Measurements from ENCODE around the gene TMPRSS4. TPM values are rescaled to one million over a fixed set of nuclear protein-coding genes. Genes with fewer than 3 reads are reported as not detected.

TMPRSS4 gene
- polyA plus RNA-seq, 3 donors: 21.8 to 34.3 (median 30.3) TPM

DNA sequence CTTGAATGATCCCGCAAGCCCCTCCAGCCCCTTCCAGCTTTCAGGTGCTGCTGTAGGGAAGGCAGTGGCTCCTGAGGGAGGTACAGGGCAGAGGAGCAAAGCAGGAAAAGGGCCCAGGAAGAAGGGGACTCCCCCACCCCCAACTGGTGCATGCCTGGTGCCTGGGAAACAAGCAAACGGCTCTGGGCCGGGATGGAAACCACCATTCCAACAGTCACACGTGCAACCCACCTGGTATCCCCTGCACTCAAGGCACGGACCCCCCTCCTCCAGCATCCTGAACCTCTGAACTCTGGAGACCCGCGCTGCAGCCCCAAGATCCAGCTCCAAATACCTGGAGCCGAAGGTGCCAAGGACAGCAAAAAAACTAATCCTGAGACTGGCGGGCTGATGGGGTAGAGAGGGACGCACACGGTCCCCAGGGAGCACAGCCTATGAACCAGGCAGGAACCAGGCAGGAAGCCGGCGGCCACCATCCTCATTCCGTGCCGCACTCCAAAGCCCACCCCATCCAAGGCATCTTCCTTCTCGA lies 75.2 kb downstream of the TMPRSS4 start:
- no peak for DNase-seq

DNA sequence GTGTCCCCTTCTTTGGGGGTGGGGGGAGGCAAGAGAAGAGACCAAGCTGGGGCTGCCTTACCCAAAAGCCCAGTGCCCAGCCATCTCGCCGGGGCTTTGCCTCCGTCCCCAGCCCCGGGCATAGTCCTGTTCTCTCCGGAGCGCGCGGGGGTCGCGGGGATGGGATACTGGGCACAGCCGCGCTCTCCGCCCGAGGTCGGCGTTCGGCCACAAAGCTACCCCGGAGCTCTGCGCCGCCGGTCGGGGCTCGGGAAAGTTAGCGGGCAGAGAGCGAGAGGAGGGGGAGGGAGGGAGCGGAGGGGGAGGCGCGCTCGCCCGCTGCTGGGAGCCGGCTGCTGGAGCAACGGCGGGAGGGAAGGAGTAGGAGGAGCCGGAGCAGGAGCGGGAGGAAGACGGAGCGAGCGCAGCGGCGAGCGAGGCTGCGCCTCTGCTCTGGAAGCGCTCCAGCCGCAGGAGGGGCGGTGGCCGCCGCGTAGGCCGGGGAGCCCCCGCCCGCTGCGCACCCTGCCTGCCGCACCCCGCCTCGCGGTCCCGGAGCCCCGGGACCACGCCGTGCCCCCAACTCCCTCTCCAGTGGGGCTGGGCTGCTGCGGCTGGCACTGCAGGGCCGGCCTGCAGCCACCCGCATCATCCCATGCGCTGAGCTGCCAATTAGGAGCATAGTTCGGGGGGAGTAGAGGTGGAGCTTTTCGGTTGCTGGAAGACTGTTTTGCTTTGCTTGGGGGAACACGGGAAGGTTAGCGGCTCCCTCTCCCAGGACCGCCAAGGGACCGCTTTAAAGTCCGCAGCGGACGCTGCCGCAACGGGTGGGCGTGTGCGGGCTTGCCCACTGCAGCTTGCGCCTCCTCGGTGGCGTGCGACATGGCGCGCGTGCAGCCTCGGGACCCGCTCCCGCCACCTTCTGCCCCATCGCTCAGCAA lies 75.9 kb downstream of the TMPRSS4 start, which contains the start of gene SCN4B:
Gene SCN4B, minus strand, starts transcription at position 272 of the 920 bp plus-strand sequence. Its CDS starts 150 bp downstream, at position 122.
- DNase-seq: peak; percentile 80

DNA sequence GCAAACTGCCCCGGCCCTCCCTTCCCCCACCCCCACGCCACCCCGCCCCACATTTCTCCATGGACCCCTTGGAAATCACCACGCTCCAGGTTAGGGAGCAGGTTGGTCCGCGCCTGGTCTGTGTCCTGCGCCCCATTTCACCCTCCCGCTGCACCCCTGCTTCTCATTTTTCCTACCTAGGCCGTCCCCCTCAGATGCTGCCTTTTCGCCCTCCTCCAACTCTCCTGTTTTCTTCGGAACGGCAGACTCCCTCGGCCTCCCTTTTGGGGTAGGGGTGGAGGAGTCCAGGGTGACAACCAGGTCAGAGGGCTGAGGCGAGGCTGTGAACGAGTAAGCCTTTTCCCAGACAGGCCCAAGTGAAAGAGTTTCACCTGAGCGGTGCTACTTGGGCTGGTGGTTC lies 76.6 kb downstream of the TMPRSS4 start:
- no peak for DNase-seq

DNA sequence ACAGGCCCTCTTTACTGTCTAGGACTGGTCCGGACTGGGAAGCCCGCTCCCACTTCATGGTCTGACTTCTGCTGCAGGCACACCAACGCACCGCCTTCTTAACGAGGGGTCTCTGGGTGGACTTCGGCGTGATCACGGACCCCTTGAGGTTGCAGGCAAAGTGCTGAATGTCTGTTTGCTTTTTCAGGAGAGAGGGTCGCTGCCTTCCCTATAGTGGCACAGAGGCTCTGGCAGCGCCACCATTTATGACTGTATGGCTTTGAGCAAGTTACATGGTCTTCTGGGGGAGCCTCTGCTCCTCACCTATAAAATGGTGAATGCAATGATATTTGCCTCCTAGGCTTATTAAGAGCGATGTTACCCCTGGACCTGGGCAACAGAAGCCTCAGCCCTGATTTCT lies 77.1 kb downstream of the TMPRSS4 start:
- DNase-seq: no peak

DNA sequence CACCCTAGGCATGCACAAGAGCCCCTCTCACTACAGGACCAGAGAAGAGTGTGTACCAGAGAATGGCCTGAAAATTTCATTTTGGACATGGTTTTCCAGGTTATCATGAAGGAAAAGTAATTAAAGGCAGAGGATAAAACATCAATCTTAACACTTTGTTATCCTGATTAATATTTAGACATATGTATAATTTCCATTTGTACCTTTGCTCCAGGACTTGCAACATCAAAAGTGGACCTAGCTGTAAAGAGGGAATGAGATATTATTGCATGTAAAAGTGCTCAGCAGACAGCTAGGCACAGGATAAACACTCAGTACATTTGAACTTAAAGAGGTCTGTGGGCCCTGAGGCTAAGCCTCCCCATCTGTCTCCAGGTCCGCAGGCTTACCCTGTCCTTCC lies 77.8 kb downstream of the TMPRSS4 start:
- no peak for DNase-seq

DNA sequence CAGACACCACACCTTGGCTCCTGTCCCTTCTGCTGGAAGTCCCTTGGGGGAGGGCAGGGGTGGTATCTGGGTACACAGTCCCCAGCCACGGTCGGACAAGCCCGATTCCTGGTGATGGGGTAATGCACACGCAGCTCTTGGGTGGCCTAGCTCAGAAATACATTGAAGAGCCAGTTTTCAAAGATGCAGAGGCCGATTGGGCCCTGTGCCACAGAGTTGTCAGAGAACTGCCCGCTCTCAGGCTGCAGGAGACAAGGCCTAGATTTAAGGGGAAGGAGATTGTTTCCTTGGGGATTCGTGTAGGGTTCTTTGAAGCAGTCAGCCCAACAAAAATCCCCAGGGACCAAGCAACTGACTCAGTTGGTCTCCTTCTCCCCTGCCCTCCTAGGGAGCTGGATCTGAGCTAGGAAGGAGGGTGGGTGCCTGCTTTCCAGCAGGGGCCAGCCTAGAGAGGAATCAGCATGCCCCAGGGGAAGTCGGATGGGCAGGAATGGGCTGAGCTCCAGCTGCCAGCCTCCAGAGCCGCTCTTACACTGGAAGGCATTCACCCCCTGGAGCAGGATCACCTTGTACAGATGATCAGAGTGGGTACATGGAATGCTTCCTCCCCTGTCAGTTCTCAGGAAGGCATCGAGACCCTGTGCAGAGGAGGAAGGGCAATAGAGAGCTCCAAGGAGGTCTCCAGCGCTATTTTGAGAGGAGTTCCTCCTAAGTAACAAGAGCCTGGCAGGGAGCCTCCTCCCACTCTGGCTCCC lies 79.1 kb downstream of the TMPRSS4 start:
- DNase-seq: no peak

DNA sequence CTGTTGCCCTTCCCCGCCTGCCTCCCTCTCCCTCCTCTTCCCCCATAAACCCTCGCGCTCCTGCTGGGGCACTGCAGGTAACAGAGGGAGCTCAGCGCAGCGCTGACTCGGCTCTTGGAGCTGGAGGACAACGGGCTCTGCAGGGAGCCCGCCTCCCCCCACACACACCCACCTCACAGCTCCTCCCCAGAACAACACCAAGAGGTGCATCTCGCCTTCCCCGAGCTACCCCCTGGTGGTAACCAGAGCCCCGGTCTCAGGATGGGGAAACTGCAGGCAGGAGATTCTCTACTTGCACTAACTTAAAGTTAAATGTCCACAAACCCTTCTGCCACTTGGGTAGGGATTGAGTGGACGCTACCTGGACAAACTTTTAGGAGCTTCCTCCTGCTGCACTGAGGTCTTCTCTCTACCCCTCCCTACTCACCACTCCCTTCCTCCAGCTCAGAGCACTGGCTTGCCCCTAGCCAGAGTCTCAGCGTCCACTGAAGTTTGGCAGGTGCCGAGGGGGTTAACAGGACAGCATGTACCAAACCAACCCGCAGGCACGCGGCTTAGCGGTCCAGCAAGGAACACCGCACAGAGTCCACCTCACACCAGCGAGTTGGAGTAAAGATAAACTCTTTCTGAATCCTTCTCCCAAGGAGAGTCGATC lies 79.8 kb downstream of the TMPRSS4 start:
- DNase-seq: no peak

DNA sequence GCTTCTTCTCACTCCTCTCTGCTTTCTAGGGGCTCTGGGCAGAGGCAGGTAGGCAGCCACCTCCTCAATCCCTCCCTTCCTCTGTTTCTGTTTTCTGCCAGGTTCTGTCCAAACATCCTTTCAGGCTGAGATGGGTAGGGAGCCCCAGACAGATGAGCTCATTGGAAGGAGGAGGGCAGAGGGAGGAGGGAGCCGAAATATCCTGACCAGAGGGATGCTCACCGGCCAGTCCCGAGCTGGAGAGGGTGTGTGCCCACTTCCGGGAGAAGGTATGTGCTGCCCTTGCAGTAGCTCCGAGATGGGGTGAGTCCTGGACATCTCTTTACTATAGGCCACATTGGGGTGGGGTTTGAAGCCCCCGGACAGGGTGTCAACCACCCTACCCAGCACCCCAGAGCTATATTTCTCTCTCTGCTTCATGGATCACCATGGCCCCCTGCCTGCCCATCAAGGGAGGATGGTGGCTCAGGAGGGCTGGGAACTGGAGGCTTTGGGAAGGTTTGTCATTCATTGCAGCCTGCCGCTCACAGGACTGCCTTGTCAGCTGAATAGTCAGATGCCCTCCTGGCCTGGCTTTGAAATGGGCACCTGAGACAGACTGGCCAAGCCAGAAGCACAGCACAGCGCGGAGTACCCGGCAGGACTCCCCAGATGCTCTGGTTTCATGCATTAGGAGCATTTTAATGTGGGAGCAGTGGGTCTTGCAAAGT lies 80.5 kb downstream of the TMPRSS4 start:
- no peak for DNase-seq

DNA sequence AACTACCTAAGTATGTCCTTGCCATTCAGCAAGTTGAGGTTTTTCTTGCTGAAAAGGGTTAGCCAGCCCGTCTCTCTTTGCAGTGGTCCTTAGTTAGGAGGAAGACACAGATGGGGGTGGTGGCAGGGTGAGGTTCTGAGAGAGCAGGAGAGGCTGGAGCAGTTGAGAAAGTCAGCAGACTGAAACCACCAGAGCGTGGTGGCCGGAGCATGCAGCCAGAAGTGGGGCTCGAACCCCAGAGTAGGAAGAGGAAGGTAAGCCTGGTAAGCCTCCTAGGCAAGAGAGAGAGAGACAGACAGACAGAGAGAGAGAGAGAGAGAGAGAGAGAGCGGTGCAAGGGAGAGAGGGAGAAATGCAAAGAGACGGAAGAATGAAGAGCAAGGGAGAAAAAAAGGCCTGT lies 84.9 kb downstream of the TMPRSS4 start:
- DNase-seq: no peak

DNA sequence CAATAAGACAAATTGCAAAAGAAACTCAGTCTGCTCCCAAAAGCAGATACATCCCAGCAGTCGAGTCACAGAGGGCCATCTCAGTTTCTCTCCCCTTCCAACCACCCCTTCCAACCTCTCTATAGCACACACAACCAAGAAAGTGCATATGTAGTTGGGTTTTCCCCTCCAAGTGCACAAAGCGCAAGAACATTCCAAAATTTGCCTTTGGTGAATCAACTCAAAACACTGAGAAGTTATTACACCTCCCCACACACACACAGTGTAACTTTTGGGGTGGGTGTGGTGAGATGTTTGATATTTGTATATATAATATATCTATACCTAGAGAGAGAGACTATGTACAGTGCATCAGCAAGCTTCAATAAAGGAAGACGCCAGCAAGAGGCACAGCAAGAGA lies 86.0 kb downstream of the TMPRSS4 start:
- DNase-seq: no peak

DNA sequence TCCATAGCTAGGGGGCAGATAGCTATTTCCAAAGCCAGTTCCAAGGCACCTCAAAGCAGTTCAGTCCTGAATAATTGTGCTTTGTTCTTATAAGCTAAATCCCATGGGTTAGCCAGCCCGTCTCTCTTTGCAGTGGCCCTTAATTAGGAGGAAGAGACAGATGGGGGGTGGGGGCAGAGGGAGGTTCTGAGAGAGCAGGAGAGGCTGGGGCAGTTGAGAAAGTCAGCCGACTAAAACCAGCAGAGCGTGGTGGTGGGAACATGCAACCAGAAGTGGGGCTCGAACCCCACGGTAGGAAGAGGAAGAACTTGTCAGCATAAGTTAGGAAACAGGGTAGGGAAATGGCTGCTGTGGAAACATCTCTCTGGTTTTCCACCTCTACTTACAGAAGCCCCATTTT lies 86.6 kb downstream of the TMPRSS4 start:
- DNase-seq: no peak

DNA sequence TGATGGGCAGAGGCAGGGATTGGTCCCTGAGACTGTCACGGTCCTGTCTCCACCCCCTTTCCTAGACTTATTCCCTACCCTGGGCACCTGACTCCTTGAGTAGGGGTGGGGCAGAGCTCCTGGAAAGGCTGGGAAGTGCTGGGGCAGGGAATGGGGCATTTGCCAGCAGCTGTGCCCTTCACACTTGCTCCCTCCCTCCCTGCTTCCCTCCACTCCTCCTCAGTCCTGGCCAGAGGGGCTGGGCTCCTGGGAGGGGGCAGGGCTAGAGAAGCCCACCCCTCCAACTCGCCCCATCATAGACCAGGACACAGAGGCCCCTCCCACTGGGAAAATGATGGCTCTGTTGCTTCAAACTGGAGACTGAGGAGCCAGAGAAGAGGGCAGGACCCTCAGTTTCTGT lies 88.0 kb downstream of the TMPRSS4 start:
- DNase-seq: no peak

DNA sequence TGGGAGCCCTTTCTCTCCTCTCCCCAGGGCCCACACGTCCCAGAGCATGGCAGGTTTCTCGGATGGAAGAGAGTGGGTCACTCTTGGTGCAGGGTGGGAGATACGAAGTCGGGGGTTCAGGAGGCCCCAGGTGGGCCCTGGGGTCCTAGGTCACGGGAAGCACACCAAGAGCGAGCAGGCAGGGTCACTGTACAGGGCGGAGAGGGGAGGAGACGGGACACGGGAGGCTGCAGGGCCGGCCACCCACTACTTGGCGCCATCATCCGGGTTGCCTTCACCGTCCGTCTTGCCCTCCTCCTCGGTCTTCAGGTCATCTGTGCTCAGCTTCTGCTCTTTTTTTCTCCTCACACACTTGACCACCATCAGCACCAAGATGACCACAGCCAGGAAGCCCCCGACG lies 89.8 kb downstream of the TMPRSS4 start:
- no peak for DNase-seq

DNA sequence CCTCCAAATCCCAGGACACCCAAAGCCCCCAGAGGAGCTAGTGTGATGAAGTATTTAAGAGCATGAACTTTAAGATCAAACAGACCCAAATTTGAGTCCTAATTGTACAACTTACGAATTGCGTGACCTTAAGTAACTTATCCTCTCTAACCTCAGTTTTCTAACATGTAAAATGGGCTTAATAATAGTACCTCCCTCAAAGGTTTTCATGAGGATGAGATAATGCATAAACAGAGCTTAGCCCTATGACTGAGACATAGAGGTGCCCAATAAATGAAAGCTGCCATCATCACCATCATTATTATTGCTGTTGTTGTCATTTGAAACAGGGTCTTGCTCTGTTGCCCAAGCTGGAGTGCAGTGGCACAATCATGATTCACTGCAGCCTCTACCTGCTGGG lies 90.4 kb downstream of the TMPRSS4 start:
- DNase-seq: no peak

DNA sequence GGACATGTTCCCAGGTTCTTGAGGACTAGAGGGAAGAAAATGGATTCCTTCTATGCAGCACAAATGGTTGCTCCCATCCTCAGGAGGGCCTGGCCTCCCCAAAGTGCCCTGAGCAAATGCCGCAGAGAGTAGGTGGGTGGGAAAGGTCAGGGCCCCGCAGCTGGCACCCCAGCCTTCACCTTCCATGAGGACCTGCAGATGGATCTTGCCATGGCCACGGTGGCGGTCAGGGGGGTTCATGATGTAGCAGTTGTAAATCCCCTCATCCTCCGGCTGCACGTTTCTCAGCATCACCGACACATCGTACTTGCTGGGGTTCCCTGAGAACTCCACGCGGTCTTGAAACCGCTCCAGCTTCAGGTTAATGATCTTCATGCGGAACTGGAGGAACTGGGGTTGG lies 91.0 kb downstream of the TMPRSS4 start:
- DNase-seq: no peak

DNA sequence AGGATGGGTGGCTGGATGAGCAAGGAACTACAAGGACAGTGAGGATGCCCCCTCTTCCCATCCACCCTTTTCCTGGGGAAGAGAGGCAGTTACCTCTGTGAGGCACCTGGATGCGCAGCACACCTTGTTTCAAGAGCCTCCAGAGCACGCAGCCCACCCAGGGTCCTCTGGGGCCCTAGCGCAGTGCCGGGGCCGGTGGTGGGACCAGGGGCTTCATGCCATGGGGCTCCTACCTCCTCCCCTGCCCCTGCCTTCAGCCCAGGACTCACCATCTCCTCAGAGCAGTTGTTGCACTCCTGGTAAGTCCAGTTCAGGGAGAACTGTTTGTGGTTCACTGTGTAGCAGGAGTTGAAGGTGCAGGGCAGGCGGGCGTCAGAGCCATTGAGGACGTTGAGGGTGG lies 91.4 kb downstream of the TMPRSS4 start:
- no peak for DNase-seq

DNA sequence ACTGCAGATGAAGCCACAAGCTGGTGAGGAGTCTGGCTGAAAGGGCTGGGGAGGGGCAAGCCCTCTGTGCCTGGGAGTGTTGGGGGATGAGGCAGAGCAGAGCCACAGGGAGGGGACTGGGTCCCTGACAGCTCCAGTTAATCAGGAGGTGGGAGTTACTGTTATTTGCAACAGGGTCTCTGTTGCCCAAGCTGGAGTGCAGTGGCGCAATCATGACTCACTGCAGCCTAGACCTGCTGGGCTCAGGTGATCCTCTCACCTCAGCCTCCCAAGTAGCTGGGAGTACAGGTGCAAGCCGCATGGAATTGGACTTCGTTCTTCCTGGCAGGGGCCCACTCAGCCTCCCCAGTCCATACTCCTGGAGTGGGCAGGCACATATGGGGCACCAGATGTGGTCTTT lies 91.9 kb downstream of the TMPRSS4 start:
- no peak for DNase-seq

DNA sequence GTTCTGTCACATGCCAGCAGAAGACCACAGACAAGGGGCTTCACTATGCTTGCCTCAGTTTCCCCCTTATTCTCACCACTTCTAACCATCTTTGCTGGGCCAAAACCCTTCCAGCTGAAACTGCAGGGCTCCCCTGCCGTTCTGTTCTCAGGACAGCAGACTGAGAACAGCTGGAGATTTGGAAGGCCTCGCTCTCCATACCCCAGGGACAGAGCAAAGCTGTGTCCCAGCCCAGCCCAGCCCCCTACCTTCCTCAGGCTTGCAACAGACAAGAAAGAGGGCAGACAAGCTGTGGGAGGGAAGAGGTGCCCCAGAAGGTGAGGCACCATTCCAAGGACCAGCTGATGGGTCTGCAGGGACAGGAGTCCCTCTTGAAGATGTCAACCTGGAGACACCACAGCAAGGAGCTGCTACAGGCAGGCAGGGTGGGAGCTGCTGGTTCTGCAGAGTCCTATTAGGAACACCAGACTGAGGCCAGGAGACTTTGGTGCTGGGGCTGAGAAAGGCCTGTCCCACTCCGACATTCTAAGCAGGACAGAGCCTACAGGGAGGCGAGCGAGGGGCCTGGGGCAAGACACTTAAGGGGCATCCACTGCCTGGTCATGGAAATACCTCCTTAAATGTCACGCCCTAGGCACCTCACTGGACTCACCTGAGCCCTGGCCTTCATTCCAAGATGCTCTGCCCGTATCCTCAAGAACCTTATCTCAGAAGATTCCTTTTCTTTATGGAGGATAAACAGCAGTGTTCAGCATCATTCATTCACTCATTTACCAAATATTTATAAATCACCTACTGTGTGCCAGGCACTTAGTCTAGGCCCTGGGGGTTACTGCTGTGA lies 92.6 kb downstream of the TMPRSS4 start:
- DNase-seq: no peak

DNA sequence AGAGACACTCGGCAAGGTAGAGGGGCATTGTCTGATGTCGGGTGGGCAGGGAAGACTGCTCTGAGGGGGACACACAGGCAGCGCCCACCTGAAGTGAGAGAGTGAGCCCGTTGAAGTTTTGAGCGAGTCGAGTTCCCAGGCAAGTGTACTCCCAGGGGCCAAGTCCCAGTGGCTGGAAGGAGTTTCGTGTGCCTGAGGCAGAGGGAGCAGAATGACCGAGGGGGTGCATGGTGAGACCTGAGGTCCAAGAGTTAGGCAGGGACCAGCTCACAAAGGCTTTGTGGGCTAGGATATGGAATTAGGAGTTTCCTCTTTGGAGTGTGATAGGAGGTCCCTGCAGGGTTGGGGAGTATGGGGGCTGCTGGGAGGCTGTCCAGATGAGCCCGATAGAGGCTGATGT lies 93.4 kb downstream of the TMPRSS4 start:
- no peak for DNase-seq

DNA sequence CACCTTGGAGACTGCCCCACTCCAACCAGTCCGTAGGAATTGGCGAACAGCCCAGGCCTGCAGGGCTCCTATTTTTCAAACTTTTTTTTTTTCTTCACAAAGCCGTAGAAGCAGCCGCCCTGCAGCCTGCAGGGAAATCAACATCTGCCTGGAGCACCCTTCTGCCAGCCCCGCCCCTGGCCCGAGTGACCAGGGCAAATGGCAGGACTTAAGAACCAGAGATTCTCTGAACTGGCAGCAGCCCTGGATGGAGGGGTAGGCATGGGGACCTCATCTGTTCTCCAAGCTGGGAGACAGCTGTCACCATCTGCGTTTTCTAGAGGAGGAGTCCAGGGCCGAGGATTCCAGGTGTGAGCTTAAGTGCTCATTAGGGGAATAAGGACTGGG lies 94.0 kb downstream of the TMPRSS4 start:
- DNase-seq: no peak

All from renal pelvis (tissue), 4 donors.